HG02884 (cell line): ENCODE data around the gene RAB30.

Experiments
- ATAC-seq: cut with Tn5 transposase; IDR thresholded peaks from one replicate; pipeline ENCODE4 v1.9.1; 2021; ENCODE audit warnings: mild to moderate bottlenecking, moderate library complexity; ENCODE audit not compliant: unreplicated experiment

RAB30 gene

GRCh38 chr11:83041126-83041525 is 30.6 kb downstream of the RAB30 start:
- ATAC-seq, result no peak

- no peak for ATAC-seq
Observed at GRCh38 chr11:83039566-83039965, 32.1 kb downstream of the RAB30 start.

GRCh38 chr11:83037877-83038276 is 33.8 kb downstream of the RAB30 start:
- no peak for ATAC-seq

DNA sequence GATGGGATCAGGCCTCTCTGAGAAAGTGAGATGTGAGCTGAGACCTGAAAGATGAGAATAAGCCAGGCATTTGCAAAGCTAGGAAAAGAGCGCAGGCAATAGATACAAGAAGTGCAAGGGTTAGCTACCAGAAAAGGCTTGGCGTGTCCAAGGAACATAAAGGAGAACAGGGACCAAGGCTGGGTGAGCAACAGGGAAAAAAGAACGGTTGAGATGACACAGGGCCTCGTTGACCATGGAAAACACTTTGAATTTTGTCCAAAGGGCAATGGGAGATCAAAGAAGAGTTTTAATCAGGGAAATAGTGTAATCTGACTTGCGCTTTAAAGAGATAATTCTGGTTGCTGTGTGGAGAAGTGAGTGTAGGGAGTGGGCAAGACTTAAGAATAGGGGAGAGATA is 35.0 kb downstream of the RAB30 start:
- ATAC-seq, result no peak

DNA sequence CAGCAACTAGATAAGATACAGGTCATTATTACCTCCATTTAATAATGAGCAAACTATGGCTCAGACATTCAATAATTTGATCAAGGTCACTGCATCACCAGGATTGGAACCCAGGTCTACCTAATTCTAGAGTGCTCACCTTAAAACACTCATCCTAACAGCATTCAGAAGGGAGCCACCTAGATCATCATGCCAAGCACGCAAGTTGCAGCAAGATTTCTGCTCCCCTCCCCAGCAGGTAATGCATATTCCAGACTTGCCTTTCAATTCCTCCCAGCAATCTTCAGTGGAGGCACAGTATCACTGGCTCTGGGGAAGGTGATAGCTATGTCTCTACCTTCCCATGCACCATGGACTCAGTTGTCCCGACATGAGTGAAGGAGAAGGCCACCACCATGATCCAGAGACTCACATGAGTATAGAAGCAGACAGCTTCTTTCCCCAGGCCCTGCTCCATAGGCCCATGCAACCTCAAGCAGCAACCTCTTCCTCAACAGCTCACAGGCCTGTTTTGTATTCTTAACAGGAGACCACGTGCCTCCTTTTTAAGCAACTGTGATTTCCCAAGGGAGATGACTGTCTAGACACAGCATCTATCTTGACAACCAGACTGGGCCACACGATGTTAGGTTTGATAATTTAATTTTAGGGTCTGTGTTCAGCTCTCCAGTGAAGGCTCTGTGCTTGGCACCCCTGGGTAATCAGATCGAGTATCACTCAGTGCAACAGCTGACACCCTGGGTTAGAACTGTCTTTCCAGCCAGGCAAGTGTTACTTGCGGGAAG is 36.4 kb downstream of the RAB30 start:
- peak; percentile 47 for ATAC-seq

- ATAC-seq, result no peak
Observed at GRCh38 chr11:83034673-83035014, 37.1 kb downstream of the RAB30 start.

- ATAC-seq, result no peak
Observed at GRCh38 chr11:83033972-83034672, 37.6 kb downstream of the RAB30 start.

GRCh38 chr11:83033371-83033770 is 38.3 kb downstream of the RAB30 start:
- no peak for ATAC-seq

- ATAC-seq, result no peak
Observed at GRCh38 chr11:83031127-83031526, 40.6 kb downstream of the RAB30 start.

DNA sequence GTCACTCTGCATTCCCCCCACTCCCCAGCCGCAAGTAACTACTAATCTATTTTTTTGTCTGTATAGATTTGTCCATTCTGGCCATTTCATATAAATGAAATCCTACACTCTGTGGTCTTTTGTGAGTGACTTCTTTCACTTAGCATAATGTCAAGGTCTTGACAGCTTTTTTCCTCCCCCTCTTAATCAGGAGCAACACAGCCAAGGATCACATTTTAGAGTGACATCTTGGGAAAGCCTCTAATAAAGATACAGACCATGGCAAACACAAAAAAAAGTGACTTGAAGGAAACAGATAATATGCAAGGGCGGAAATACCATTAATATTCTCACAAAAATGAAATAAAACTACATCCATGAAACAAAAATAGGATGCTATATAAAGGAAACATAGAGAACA is 43.9 kb downstream of the RAB30 start:
- no peak for ATAC-seq

- no peak for ATAC-seq
Observed at GRCh38 chr11:83027289-83027688, 44.4 kb downstream of the RAB30 start.

- ATAC-seq, result no peak
Observed at GRCh38 chr11:83026229-83026628, 45.5 kb downstream of the RAB30 start.

DNA sequence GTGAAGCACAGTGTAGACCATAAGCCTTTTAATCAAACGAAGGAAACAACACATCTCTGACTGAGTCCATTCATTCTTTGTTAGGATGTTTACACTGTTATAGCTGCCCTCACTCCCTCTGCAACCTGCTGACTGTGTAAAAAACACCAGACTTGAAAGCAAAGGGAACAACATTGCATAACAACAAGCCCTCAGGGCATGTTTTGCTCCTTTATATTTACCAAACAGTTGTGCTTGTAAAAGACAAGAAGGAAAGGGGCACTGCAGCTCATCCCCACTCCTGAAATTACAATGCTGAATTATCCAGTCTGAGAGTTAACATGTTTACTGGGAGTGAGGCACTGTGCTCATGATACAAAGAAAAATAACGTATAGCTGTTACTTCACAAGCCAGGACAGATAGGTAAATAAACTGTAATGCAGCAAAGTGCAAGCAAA is 46.4 kb downstream of the RAB30 start:
- ATAC-seq, result no peak

- no peak for ATAC-seq
Observed at GRCh38 chr11:83024270-83024854, 47.3 kb downstream of the RAB30 start.

- no peak for ATAC-seq
Observed at GRCh38 chr11:83023410-83023809, 48.3 kb downstream of the RAB30 start.

GRCh38 chr11:83021780-83022125 is 49.9 kb downstream of the RAB30 start:
- no peak for ATAC-seq

DNA sequence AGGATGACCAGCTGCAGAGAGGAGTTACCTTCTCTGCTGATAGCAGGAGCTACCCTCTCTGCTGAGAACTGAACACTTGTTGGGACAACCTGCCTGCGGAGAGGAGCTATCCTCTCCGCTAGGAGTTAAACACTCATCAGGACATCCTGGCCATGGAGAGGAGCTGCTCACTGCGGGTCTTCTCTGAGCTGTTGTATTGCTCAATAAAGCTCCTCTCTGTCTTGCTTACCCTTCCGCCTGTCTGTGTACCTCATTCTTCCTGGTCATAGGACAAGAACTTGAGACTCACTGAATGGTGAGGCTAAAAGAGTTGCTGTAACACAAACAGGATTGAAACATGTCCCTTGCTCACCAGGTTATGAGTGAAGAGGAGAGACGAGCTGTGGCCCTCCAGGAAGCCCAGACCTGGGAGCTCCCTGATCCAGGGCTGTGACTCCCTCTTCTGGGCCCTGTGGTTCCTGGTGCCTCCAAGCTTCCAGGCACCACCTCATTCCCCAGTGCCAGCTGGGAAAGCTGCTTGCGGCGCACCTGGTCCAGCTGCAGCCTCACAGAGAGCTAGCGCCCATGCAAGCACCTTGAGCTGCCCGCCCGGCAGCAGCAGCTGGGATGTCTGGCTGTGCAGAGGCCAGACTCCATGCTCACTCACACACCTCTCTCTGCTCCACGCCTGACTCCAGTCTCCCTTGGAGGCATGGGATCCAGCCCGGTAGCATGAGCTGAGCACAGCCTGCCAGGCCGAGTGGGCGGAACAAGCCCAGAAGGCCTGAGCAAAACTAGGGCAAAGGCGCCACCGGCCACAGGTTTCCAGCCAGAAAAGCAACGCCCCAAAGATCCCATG is 50.5 kb downstream of the RAB30 start:
- no peak for ATAC-seq

- ATAC-seq, result no peak
Observed at GRCh38 chr11:83019888-83020579, 51.7 kb downstream of the RAB30 start.

DNA sequence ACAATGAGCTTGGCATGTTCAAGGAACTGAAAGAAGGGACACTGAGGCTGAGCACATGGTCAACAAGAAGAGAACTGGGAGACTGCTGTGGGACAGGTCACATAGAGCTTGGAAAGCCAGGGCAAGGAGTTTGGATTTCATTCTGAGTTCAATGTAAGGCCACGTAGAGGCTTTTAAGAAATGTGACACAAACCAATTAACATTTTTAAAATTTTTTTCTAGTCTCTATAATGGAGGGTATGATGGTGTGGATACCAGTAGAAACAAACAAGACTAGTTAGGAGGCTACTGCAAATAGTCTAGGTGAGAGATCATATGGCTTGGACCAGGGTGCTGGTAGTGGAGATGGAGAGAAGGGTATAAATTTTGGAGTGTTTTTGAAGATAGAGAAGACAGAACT is 56.7 kb downstream of the RAB30 start:
- ATAC-seq, result no peak

GRCh38 chr11:83012168-83013067 is 59.3 kb downstream of the RAB30 start:
- ATAC-seq, result no peak
